Activated CD4-positive, alpha-beta T cell treated with anti-CD3 and anti-CD28 coated beads, Interleukin-2, amount 50 U/mL, for 1 hour (primary cell): ENCODE measurements around the gene RBBP5.

Experiments
- DNase-seq: peaks from one replicate; pipeline ENCODE4 v3.0.0-alpha.2; 2020

RBBP5 gene

GRCh38 chr1:205073511-205073910, 48.3 kb downstream of the RBBP5 start:
- no peak for DNase-seq

GRCh38 chr1:205072881-205073280, 48.9 kb downstream of the RBBP5 start:
- no peak for DNase-seq

GRCh38 chr1:205072286-205072685, 49.5 kb downstream of the RBBP5 start:
- no peak for DNase-seq

DNA sequence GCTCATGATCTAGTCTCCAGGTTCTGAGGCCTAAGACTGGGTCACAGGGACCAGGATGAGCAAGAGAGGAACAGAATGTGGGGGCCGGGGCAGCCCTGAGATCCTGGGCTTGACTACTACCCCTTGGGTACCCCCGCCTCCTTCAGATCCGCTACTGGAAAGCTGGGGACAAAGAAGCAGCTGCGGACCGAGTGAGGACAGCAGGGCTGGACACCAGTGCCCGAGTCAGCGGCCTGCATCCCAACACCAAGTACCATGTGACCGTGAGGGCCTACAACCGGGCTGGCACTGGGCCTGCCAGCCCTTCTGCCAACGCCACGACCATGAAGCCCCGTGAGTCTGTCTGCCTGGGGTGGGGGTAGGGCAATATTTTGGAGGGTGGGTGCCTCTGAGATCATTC, 50.0 kb downstream of the RBBP5 start:
- DNase-seq = no peak

- DNase-seq = no peak
These were observed 50.8 kb downstream of the RBBP5 start for GRCh38 chr1:205071028-205071409.

GRCh38 chr1:205069371-205070125, 52.2 kb downstream of the RBBP5 start:
- no peak for DNase-seq

GRCh38 chr1:205068457-205069040, 53.2 kb downstream of the RBBP5 start:
- no peak for DNase-seq

GRCh38 chr1:205068001-205068400, 53.8 kb downstream of the RBBP5 start:
- no peak for DNase-seq

DNA sequence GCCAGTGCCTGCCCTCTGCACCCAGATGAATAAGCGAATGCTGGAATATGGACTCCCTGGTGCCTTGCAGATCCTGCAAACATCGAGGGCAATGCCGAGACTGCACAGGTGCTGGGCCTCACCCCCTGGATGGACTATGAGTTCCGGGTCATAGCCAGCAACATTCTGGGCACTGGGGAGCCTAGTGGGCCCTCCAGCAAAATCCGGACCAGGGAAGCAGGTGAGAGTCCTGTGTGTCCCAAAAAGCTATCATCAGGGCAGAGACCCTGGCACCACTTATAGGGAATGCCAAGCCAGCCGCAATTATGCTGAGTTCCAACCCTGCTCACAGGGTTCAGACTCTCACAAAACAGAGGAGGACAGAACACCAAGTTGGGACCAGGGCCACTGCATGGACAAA, 54.7 kb downstream of the RBBP5 start:
- no peak for DNase-seq

- DNase-seq = no peak
These were observed 55.5 kb downstream of the RBBP5 start for GRCh38 chr1:205066141-205066818.

DNA sequence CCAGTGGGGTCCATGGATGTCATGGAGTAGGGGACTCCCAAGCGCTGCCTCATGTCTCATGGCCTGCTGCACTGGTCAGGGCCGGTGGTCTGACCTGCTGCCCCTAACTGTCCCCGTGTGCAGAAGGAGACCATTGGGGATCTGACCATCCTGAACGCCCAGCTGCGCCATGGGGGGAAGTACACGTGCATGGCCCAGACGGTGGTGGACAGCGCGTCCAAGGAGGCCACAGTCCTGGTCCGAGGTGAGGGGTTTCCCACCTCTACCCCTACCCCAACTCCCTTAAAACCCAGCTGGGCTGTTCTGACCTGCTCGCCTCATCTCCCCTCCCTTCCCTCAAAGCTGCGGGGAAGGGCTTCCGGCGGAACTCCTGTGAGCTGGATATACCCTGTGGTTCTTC, 56.1 kb downstream of the RBBP5 start:
- DNase-seq = no peak

GRCh38 chr1:205064741-205065316, 56.9 kb downstream of the RBBP5 start:
- no peak for DNase-seq

DNA sequence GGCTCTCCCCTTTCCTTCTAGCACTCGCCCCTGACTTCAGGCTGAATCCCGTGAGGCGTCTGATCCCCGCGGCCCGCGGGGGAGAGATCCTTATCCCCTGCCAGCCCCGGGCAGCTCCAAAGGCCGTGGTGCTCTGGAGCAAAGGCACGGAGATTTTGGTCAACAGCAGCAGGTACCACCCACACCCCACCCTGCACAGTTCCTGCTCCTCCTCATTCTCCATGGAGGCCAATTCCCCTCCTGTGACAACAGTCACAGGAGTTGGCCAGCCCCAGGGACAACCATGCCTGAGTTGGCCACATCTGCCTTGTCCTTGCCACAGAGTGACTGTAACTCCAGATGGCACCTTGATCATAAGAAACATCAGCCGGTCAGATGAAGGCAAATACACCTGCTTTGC, 57.5 kb downstream of the RBBP5 start:
- DNase-seq = no peak

- DNase-seq = no peak
These were observed 58.9 kb downstream of the RBBP5 start for GRCh38 chr1:205062895-205063294.

GRCh38 chr1:205062319-205062718, 59.5 kb downstream of the RBBP5 start:
- no peak for DNase-seq

GRCh38 chr1:205061665-205062069, 60.1 kb downstream of the RBBP5 start:
- peak; percentile 74 for DNase-seq

DNA sequence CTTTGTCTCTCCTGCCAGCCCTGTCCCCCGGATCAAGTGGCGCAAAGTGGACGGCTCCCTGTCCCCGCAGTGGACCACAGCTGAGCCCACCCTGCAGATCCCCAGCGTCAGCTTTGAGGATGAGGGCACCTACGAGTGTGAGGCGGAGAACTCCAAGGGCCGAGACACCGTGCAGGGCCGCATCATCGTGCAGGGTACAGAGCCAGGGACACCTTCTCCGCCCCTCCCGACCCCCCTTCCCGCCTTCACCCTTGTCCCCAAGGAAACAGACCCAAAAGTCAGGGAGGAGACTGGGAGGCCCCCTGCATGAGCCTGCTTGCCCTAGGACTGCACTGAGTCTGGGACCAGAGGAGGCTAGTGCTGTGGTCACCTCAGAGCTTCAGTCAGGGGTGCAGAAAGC, 60.6 kb downstream of the RBBP5 start:
- no peak for DNase-seq

- DNase-seq = no peak
These were observed 61.0 kb downstream of the RBBP5 start for GRCh38 chr1:205060746-205061145.

DNA sequence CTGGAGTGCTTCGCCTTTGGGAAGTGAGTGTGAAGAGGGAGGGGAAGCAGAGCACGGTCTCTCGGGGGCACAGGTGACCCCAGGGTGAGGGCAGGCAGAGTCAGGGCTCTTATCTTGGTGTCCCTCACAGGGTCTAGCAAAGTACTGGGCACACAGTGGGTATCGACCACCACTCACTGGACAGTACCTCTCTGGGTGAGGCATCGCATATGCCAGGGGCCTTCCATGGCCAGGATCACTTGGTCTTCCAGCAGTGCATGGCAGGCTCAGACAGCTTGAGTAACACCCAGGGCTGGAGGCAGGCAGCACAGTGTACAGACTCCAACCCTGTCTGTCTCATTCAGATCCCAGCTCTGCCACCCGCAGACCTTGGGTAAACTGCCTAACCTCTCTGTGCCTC, 62.1 kb downstream of the RBBP5 start:
- no peak for DNase-seq

GRCh38 chr1:205058853-205059252, 62.9 kb downstream of the RBBP5 start:
- no peak for DNase-seq

DNA sequence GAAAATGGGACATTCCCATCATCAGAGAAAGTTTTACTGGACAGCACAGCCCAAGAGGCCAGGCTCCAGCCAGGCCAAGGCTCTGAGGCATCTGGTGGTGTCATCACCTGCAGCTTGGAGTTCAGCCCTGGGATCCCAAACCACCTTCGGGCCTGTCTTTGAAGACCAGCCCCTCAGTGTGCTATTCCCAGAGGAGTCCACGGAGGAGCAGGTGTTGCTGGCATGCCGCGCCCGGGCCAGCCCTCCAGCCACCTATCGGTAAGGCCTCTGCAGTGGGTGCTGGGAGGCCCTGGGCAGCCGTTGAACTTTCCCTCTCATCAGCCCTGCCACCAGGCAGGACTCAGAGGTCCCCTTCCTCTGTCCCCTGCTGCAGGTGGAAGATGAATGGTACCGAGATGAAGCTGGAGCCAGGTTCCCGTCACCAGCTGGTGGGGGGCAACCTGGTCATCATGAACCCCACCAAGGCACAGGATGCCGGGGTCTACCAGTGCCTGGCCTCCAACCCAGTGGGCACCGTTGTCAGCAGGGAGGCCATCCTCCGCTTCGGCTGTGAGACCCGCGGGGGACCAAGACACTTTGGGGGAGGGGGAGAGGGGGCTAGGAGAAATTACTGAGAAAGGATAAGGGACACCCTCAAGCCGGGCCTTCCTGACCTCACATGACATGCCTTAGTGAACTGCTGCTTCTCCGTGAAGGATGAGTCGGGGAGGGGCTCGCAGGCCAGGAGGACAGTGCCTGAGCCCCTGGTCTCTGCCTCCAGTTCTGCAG, 63.8 kb downstream of the RBBP5 start:
- DNase-seq = no peak

GRCh38 chr1:205056956-205057568, 64.7 kb downstream of the RBBP5 start:
- DNase-seq = no peak

DNA sequence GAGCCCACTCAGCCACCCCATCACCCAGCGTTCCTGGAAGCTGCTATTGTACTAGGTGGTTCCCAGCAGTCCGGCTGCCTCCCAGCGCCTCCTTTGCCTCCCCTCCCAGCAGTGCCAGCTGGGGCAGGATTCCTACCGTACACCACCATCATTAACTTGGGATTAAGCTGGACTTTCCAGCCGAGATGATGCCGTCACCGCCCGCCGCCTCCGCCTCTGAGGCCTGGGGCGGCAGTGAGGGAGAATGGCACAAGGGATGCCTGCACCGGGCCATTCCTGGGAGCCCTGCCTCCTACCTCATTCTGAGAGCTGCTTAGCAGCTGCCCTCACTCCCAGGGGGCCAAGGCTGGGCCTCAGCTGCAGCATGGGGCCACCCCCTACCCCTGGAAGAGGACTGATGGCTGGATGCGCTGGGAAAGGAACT, 65.6 kb downstream of the RBBP5 start:
- no peak for DNase-seq
